ENCODE results near the gene ATG14. TPM values are rescaled to one million over a fixed set of nuclear protein-coding genes. Genes with fewer than 3 reads are reported as not detected.

ATG14 gene
- total and polyA plus RNA-seq, 2 of the 13 experiments (the other 11 are each of a cell fraction or from before 2014, with no cell fraction given) = 7.2 to 9.1 TPM

DNA sequence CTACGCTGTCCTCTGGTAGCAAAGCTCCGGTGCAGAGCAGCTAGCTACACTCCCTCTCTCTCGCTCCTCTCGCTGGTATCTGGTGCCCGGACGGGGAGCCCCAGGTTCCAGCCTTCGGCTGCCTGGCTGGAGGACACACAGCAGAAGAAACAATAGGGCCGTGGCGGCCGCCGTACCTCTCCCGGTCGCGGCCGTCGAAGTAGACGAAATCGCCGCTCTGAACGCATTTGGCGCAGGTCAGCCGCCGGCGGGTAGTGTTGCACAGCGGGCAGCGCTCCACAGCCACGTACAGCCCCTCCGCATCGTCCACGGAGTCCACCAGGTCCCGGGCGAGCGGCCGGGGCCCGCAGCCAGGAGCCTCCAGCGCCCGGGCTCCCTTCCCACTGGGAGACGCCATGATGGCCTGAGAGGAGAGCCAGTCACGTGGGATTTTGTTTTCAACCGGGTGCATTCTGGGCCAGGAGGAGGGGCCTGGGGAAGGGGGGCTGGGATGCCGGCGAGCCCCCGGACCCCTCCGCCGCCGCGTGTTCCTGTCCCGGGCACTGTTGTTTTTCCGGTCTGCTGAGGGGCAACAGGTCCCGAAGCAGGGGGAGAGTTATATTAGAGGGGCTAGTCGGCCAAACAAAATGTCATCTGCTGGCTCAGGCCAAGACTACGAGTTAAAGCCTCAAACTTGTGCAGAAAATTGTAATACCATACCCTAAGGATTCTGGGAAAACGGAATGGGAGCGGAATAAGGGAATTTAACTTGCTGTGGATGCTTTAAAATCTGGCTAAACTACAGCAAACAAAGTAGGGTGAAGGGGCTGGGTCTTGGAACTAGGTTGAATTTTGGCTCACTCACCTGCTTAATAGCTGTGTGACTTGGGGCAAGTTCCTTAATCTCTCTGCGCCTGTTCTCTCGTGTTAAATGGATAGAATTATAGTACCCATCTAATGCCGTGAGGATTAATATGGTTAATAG, at the start of gene ATG14 (continued):
- peak; percentile 78 for TF ChIP-seq RBM39 (IDR thresholded peaks at IDR 0.05; ENCODE audit: low read depth, low read length, poor library complexity, severe bottlenecking)
- TF ChIP-seq ATAD3A (CRISPR knock-in tag; IDR thresholded peaks at IDR 0.05) = no peak
- TF ChIP-seq ZFP36L1 (CRISPR knock-in tag; IDR thresholded peaks at IDR 0.05) = no peak
- TF ChIP-seq ZNF619 (CRISPR knock-in tag; IDR thresholded peaks at IDR 0.05) = peak; percentile 65; the same call in 1 of the 2 replicates
- no peak for TF ChIP-seq ZNF670 (CRISPR knock-in tag; IDR thresholded peaks at IDR 0.05; ENCODE audit: borderline replicate concordance)
- no peak; the same call in 1 of the 2 replicates for TF ChIP-seq TFDP2 (CRISPR knock-in tag; IDR thresholded peaks at IDR 0.05)
- TF ChIP-seq, protein P1, sequence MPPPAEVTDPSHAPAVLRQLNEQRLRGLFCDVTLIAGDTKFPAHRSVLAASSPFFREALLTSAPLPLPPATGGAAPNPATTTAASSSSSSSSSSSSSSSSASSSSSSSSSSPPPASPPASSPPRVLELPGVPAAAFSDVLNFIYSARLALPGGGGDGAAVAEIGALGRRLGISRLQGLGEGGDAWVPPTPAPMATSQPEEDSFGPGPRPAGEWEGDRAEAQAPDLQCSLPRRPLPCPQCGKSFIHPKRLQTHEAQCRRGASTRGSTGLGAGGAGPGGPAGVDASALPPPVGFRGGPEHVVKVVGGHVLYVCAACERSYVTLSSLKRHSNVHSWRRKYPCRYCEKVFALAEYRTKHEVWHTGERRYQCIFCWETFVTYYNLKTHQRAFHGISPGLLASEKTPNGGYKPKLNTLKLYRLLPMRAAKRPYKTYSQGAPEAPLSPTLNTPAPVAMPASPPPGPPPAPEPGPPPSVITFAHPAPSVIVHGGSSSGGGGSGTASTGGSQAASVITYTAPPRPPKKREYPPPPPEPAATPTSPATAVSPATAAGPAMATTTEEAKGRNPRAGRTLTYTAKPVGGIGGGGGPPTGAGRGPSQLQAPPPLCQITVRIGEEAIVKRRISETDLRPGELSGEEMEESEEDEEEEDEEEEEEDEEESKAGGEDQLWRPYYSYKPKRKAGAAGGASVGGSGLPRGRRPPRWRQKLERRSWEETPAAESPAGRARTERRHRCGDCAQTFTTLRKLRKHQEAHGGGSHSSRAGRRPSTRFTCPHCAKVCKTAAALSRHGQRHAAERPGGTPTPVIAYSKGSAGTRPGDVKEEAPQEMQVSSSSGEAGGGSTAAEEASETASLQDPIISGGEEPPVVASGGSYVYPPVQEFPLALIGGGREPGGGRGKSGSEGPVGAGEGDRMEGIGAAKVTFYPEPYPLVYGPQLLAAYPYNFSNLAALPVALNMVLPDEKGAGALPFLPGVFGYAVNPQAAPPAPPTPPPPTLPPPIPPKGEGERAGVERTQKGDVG (CRISPR knock-in tag; IDR thresholded peaks at IDR 0.05; ENCODE audit: borderline replicate concordance) = peak; percentile 49; the same call in 1 of the 2 replicates
- TF ChIP-seq TEAD2 (CRISPR knock-in tag; IDR thresholded peaks at IDR 0.05) = no peak
- TF ChIP-seq KDM1A (CRISPR knock-in tag; IDR thresholded peaks at IDR 0.05) = no peak; the same call in 1 of the 2 replicates
- TF ChIP-seq KLF12 (CRISPR knock-in tag; IDR thresholded peaks at IDR 0.05; ENCODE audit: borderline replicate concordance) = peak; percentile 51; the same call in 1 of the 2 replicates
- TF ChIP-seq, protein P2, sequence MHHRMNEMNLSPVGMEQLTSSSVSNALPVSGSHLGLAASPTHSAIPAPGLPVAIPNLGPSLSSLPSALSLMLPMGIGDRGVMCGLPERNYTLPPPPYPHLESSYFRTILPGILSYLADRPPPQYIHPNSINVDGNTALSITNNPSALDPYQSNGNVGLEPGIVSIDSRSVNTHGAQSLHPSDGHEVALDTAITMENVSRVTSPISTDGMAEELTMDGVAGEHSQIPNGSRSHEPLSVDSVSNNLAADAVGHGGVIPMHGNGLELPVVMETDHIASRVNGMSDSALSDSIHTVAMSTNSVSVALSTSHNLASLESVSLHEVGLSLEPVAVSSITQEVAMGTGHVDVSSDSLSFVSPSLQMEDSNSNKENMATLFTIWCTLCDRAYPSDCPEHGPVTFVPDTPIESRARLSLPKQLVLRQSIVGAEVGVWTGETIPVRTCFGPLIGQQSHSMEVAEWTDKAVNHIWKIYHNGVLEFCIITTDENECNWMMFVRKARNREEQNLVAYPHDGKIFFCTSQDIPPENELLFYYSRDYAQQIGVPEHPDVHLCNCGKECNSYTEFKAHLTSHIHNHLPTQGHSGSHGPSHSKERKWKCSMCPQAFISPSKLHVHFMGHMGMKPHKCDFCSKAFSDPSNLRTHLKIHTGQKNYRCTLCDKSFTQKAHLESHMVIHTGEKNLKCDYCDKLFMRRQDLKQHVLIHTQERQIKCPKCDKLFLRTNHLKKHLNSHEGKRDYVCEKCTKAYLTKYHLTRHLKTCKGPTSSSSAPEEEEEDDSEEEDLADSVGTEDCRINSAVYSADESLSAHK (CRISPR knock-in tag; IDR thresholded peaks at IDR 0.05; ENCODE audit: borderline replicate concordance) = no peak
- TF ChIP-seq ZFP41 (CRISPR knock-in tag; IDR thresholded peaks at IDR 0.05; ENCODE audit: borderline replicate concordance) = no peak
- no peak for TF ChIP-seq ZNF382 (CRISPR knock-in tag; IDR thresholded peaks at IDR 0.05; ENCODE audit: borderline replicate concordance)
- no peak for TF ChIP-seq NCOR1 (IDR thresholded peaks at IDR 0.05; ENCODE audit: borderline replicate concordance, low read length)
- no peak for TF ChIP-seq ZBTB38 (CRISPR knock-in tag; IDR thresholded peaks at IDR 0.05)
- TF ChIP-seq, protein P3, sequence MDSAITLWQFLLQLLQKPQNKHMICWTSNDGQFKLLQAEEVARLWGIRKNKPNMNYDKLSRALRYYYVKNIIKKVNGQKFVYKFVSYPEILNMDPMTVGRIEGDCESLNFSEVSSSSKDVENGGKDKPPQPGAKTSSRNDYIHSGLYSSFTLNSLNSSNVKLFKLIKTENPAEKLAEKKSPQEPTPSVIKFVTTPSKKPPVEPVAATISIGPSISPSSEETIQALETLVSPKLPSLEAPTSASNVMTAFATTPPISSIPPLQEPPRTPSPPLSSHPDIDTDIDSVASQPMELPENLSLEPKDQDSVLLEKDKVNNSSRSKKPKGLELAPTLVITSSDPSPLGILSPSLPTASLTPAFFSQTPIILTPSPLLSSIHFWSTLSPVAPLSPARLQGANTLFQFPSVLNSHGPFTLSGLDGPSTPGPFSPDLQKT (CRISPR knock-in tag; IDR thresholded peaks at IDR 0.05; ENCODE audit: borderline replicate concordance) = no peak
- no peak for TF ChIP-seq ZBTB14 (CRISPR knock-in tag; IDR thresholded peaks at IDR 0.05)
- no peak for TF ChIP-seq RFX3 (CRISPR knock-in tag; IDR thresholded peaks at IDR 0.05)

Data from HepG2 (cell line).